ENCODE measurements around the gene SPDYC.

DNA sequence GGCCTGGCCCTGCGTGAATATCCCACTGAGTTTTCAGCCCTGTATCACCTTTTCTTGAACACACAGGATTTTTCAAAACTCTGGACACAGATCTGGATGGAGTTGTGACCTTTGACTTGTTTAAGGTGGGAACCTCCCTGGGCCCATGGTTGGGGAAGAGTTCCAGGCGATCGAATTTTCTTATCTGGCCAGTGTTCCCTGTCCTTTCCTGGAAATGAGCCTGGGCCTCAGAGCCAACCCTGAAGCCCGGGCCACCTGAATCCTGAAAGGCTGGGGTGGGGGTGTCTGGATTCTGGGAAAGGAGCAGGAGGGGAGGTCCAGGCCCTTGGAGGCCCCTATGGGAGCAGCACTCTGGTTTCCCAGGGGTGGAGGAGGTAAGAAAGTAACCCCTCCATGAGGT is 40.7 kb downstream of the SPDYC start:
- TF ChIP-seq, protein P1, sequence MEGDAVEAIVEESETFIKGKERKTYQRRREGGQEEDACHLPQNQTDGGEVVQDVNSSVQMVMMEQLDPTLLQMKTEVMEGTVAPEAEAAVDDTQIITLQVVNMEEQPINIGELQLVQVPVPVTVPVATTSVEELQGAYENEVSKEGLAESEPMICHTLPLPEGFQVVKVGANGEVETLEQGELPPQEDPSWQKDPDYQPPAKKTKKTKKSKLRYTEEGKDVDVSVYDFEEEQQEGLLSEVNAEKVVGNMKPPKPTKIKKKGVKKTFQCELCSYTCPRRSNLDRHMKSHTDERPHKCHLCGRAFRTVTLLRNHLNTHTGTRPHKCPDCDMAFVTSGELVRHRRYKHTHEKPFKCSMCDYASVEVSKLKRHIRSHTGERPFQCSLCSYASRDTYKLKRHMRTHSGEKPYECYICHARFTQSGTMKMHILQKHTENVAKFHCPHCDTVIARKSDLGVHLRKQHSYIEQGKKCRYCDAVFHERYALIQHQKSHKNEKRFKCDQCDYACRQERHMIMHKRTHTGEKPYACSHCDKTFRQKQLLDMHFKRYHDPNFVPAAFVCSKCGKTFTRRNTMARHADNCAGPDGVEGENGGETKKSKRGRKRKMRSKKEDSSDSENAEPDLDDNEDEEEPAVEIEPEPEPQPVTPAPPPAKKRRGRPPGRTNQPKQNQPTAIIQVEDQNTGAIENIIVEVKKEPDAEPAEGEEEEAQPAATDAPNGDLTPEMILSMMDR (IDR thresholded peaks at IDR 0.05; ENCODE audit: insufficient read depth, low read depth, low read length) = no peak
- no peak for TF ChIP-seq EZH2 (IDR thresholded peaks at IDR 0.05; ENCODE audit: insufficient read depth, low read length)

All from astrocyte (in vitro differentiated cells and primary cell).